PC-9 (cell line): ENCODE results near the gene TRIP13. TPM values are rescaled to one million over a fixed set of nuclear protein-coding genes. Genes with fewer than 3 reads are reported as not detected.

Source experiments
- BruUV-seq: library from RNA; stranded (reverse); fragments of 400-500 nt; replicated peaks from 2 replicates; lab custom pipeline; 2021; lab: Mats Ljungman, UMichigan
- CTCF ChIA-PET: fragments of 300-600 bp; sonication (Branson Sonifier 250); formaldehyde crosslinking; loops from one replicate; lab custom pipeline; 2022; ENCODE audit warnings: antibody characterized with exemption; lab: Charles Lee
- POLR2A ChIA-PET: fragments of 300-600 bp; sonication (Branson Sonifier 250); formaldehyde crosslinking; loops from one replicate; lab custom pipeline; 2022; ENCODE audit warnings: antibody characterized with exemption; ENCODE audit not compliant: unreplicated experiment; lab: Charles Lee
- DNase-seq, 2 experiments: peaks; one replicate each; pipeline versions ENCODE4 v3.0.0 to v3.0.0-alpha.2; 2015 to 2022; ENCODE audit warnings: mixed read lengths in 1 of 2
- H2AFZ ChIP-seq: fragments of 200-600 bp; sonication (generic); 2 replicates; pipeline ENCODE4 v1.8.1; 2017; ENCODE audit warnings: antibody characterized with exemption
- H3F3A ChIP-seq: fragments of 200-600 bp; sonication (generic); 2 replicates; pipeline ENCODE4 v1.8.1; 2017; ENCODE audit warnings: antibody characterized with exemption, mild to moderate bottlenecking, low read depth; ENCODE audit not compliant: insufficient read depth
- H3K27ac ChIP-seq: fragments of 200-600 bp; sonication (generic); 2 replicates; pipeline ENCODE4 v1.6.1; 2016; ENCODE audit warnings: mixed run types
- H3K27me3 ChIP-seq: fragments of 200-600 bp; sonication (generic); 2 replicates; pipeline ENCODE4 v1.6.1; 2016; ENCODE audit warnings: low read depth, mixed run types; ENCODE audit not compliant: insufficient read depth
- H3K36me3 ChIP-seq: fragments of 200-600 bp; sonication (generic); 2 replicates; pipeline ENCODE4 v1.6.1; 2016; ENCODE audit warnings: low read depth, mixed run types
- H3K4me1 ChIP-seq: fragments of 200-600 bp; sonication (generic); replicated peaks from 2 replicates; pipeline ENCODE4 v1.6.1; 2016; ENCODE audit warnings: mixed run types; ENCODE audit not compliant: insufficient read depth
- H3K4me2 ChIP-seq: fragments of 200-600 bp; sonication (generic); 2 replicates; pipeline ENCODE4 v1.6.1; 2017; ENCODE audit warnings: mixed run types
- H3K4me3 ChIP-seq: fragments of 200-600 bp; sonication (generic); 2 replicates; pipeline ENCODE4 v1.6.1; 2016; ENCODE audit warnings: mixed run types
- H3K79me2 ChIP-seq: fragments of 200-600 bp; sonication (generic); 2 replicates; pipeline ENCODE4 v1.6.1; 2017; ENCODE audit warnings: low read depth, mixed run types
- H3K9me2 ChIP-seq: fragments of 200-600 bp; sonication (generic); 2 replicates; pipeline ENCODE4 v1.8.1; 2017; ENCODE audit warnings: mild to moderate bottlenecking; ENCODE audit not compliant: insufficient read depth
- H3K9me3 ChIP-seq: fragments of 200-600 bp; sonication (generic); 2 replicates; pipeline ENCODE4 v1.8.1; 2016; ENCODE audit warnings: low read depth; ENCODE audit not compliant: insufficient read depth
- H4K20me1 ChIP-seq: fragments of 200-600 bp; sonication (generic); 2 replicates; pipeline ENCODE4 v1.8.1; 2017; ENCODE audit not compliant: insufficient read depth
- EZH2 ChIP-seq: fragments of 200-600 bp; sonication (generic); IDR thresholded peaks from 2 replicates; pipeline ENCODE4 v1.8.0; 2017; ENCODE audit warnings: antibody characterized with exemption, low read depth
- intact Hi-C: fragments of 100-400 bp; cut with micrococcal nuclease; formaldehyde crosslinking; loops from one replicate; pipeline ENCODE4 v1.10.0; 2022; ENCODE audit not compliant: unreplicated experiment
- total RNA-seq: library from RNA; stranded (reverse); gene quantifications from 2 replicates; pipeline ENCODE4 v1.2.3, GENCODE V29; 2021
- TF ChIP-seq, protein P1 (sequence below): fragments of 200-600 bp; sonication (generic); conservative IDR thresholded peaks from 2 replicates; pipeline ENCODE4 v1.6.1; 2017; ENCODE audit warnings: mixed run types, antibody characterized with exemption, mild to moderate bottlenecking, moderate library complexity

The TRIP13 gene
- total RNA-seq, 1 experiment from 2014 or later: 74.0 TPM

DNA sequence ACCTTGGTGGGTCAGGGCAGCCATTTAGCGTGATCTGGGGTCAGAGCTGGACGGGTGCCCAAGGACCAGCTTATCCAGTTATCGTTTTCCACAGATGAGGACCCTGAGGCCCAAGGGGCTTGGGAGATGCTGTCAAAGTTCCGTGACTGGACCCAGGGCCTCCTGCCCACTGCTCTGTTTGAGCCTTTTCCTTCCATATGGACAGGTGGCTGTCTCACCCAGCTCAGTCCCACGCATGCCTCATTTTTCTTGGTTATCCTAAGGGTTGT is 56.5 kb downstream of the TRIP13 start:
- H2AFZ ChIP-seq: no peak overlapping the region
- no peak for TF ChIP-seq EZH2
- no peak overlapping the region for H3K4me3 ChIP-seq
- ChIA-PET POLR2A (no interaction called here), CTCF (interaction anchor here (1.1 kb wide), 1 partner anchor 45 kb away, joined by 3 read pairs; no protein-coding TSS in a partner anchor)
- no peaks in the 10 kb centered on the region for H3K4me1 ChIP-seq
- intact Hi-C loops: no loop called here
- no TSS peak for BruUV-seq
- H3K4me2 ChIP-seq: no peak overlapping the region
- no peaks in the 10 kb centered on the region for H3K79me2 ChIP-seq
- no peaks in the 10 kb centered on the region for H3K36me3 ChIP-seq
- no peaks in the 10 kb centered on the region for H3K9me2 ChIP-seq
- no peaks in the 10 kb centered on the region for H3F3A ChIP-seq
- no peak for DNase-seq
- no peak overlapping the region for H3K27ac ChIP-seq
- H4K20me1 ChIP-seq: no peaks in the 10 kb centered on the region
- peaks cover 97% of the 10 kb centered on the region for H3K27me3 ChIP-seq
- no peaks in the 10 kb centered on the region for H3K9me3 ChIP-seq

DNA sequence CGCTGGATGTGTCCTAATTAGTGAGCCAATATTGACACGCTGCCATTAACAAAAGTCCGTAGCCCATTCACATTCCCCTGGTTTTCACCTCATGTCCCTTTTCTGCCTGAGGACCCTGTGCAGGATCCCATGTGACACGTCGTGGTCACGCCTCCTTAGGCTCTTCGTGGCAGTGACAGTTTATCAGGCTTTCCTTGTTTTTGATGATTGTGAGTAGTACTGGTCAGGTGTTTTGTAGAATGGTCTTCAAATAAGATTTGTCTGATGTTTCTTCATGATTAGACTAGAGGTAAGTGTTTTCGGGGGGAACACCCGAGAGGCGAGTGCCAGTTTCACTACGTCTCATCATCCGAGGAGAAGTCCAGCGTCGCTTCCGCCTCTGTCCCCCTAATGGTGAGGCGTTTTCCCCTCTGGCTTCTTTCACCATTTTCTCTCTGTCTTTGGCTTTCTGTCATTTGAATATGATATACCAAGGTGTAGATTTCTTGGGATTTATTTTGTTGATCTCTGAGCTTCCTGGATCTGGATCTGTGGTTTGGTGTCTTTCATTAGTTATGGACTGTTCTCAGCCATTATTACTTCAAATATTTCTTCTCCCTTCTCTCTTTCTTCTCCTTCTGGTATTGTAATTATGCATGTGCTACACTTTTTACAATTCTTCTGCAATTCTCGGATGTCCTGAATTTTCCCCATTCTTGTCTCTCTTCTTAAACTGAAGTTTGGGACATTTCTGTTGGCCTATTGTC is 57.3 kb downstream of the TRIP13 start:
- POLR2A ChIA-PET: no interaction called here

DNA sequence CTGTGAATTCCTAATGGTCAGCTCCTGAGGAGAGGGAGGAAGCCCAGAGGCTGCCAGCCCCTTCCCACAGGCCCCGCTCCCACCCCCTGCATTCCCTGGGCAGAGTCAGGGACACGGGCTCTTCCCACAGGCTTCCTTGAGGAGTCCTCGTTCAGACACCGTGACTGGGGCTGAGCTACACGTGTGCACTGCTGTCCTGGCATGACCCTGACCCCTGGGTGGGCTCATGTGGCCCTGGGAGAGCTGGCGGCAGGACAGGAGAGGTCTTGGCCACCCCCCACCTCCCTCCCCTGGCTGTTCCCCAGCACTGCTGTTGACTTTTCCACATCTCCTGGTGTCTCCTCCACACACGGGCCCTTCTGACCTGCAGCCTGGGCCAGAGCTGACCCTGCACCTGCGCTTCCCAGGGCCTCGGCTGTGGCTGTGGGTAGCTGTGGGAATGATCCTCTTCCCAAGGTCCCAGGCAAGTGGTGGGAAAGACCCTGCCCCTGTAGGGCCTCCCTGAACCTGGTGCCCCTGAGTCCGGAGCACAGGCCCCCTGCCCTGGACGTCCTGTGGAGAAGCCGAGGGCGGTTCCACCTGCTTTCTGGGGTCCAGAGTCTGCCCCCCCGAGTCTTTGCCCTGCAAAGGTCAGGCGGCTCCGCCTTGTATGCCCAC is 59.4 kb downstream of the TRIP13 start:
- Histone ChIP-seq H3F3A (no peaks in the 10 kb centered on the region), H3K4me1 (no peaks in the 10 kb centered on the region), H3K36me3 (no peaks in the 10 kb centered on the region), H3K9me2 (no peaks in the 10 kb centered on the region), H3K79me2 (no peaks in the 10 kb centered on the region), H3K9me3 (no peaks in the 10 kb centered on the region), H3K27ac (no peak overlapping the region), H3K4me3 (no peak overlapping the region), H4K20me1 (no peaks in the 10 kb centered on the region), H3K27me3 (peaks cover 96% of the 10 kb centered on the region), H2AFZ (no peak overlapping the region), H3K4me2 (no peak overlapping the region)
- POLR2A ChIA-PET: no interaction called here
- TF ChIP-seq, protein P1, sequence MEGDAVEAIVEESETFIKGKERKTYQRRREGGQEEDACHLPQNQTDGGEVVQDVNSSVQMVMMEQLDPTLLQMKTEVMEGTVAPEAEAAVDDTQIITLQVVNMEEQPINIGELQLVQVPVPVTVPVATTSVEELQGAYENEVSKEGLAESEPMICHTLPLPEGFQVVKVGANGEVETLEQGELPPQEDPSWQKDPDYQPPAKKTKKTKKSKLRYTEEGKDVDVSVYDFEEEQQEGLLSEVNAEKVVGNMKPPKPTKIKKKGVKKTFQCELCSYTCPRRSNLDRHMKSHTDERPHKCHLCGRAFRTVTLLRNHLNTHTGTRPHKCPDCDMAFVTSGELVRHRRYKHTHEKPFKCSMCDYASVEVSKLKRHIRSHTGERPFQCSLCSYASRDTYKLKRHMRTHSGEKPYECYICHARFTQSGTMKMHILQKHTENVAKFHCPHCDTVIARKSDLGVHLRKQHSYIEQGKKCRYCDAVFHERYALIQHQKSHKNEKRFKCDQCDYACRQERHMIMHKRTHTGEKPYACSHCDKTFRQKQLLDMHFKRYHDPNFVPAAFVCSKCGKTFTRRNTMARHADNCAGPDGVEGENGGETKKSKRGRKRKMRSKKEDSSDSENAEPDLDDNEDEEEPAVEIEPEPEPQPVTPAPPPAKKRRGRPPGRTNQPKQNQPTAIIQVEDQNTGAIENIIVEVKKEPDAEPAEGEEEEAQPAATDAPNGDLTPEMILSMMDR: no peak
- TF ChIP-seq EZH2: no peak
- BruUV-seq: no TSS peak
- CTCF ChIA-PET: interaction anchor here (0.7 kb wide), 1 partner anchor 1614 kb away, joined by 3 read pairs; no protein-coding TSS in a partner anchor
- intact Hi-C loops: no loop called here
- no peak for DNase-seq

More for the DNA sequence above, 57.3 kb downstream of the TRIP13 start:
- Histone ChIP-seq H3K27ac (no peak overlapping the region), H3K27me3 (peaks cover 96% of the 10 kb centered on the region), H3K4me3 (no peak overlapping the region), H3K9me2 (no peaks in the 10 kb centered on the region), H3K79me2 (no peaks in the 10 kb centered on the region), H2AFZ (no peak overlapping the region), H3K4me2 (no peak overlapping the region), H4K20me1 (no peaks in the 10 kb centered on the region), H3K9me3 (no peaks in the 10 kb centered on the region), H3K4me1 (no peaks in the 10 kb centered on the region), H3K36me3 (no peaks in the 10 kb centered on the region), H3F3A (no peaks in the 10 kb centered on the region)
- BruUV-seq: no TSS peak
- no peak for DNase-seq
- TF ChIP-seq EZH2: no peak
- TF ChIP-seq, protein P1: no peak
- intact Hi-C loops: no loop called here
- CTCF ChIA-PET: interaction anchor here (0.7 to 1.1 kb wide), 4 partner anchors 10 to 301 kb away, joined by 3 to 5 read pairs (median 4); no protein-coding TSS in a partner anchor
